ENCODE results near the gene OARD1. TPM values are rescaled to one million over a fixed set of nuclear protein-coding genes. Genes with fewer than 3 reads are reported as not detected.

OARD1 gene
- total RNA-seq, 1 experiment from 2014 or later, result 25.5 TPM

GRCh38 chr6:41075651-41076626 lies 3.8 kb upstream of the OARD1 start:
- DNase-seq (ENCODE audit: low read depth), result no peak

- DNase-seq (ENCODE audit: low read depth), result no peak
Observed at GRCh38 chr6:41074692-41075436, 2.7 kb upstream of the OARD1 start.

- peak; percentile 33 for DNase-seq (ENCODE audit: low read depth)
Observed at GRCh38 chr6:41073968-41074691, 2.0 kb upstream of the OARD1 start.

- DNase-seq (ENCODE audit: low read depth), result peak; percentile 82
Observed at GRCh38 chr6:41073203-41073967, 1.2 kb upstream of the OARD1 start.

GRCh38 chr6:41072836-41073202 lies 663 bp upstream of the OARD1 start, which contains the start of gene NFYA:
NFYA (plus strand) TSS chr6:41072974; CDS start chr6:41079090, 6,116 bp downstream.
- peak; percentile 99 for DNase-seq (ENCODE audit: low read depth)

GRCh38 chr6:41071501-41071922 lies 644 bp downstream of the OARD1 start:
- no peak for DNase-seq (ENCODE audit: low read depth)

- DNase-seq (ENCODE audit: low read depth), result peak; percentile 64
Observed at GRCh38 chr6:41066867-41067304, 5.3 kb downstream of the OARD1 start.

GRCh38 chr6:41065550-41066026 lies 6.6 kb downstream of the OARD1 start:
- DNase-seq (ENCODE audit: low read depth), result no peak

- DNase-seq (ENCODE audit: low read depth), result no peak
Observed at GRCh38 chr6:41064841-41065240, 7.3 kb downstream of the OARD1 start.

- no peak for DNase-seq (ENCODE audit: low read depth)
Observed at GRCh38 chr6:41063884-41064285, 8.3 kb downstream of the OARD1 start.

- no peak for DNase-seq (ENCODE audit: low read depth)
Observed at GRCh38 chr6:41062056-41062455, 10.1 kb downstream of the OARD1 start.

GRCh38 chr6:41061196-41061726 lies 10.9 kb downstream of the OARD1 start:
- DNase-seq (ENCODE audit: low read depth), result no peak

GRCh38 chr6:41059556-41059955 lies 12.6 kb downstream of the OARD1 start:
- DNase-seq (ENCODE audit: low read depth), result no peak

- DNase-seq (ENCODE audit: low read depth), result no peak
Observed at GRCh38 chr6:41058783-41059181, 13.4 kb downstream of the OARD1 start.

- DNase-seq (ENCODE audit: low read depth), result no peak
Observed at GRCh38 chr6:41056768-41057490, 15.2 kb downstream of the OARD1 start.

- no peak for DNase-seq (ENCODE audit: low read depth)
Observed at GRCh38 chr6:41055149-41055548, 17.0 kb downstream of the OARD1 start.

- no peak for DNase-seq (ENCODE audit: low read depth)
Observed at GRCh38 chr6:41054511-41054910, 17.6 kb downstream of the OARD1 start.

GRCh38 chr6:41053041-41053440 lies 19.1 kb downstream of the OARD1 start, which contains the start of gene APOBEC2:
APOBEC2 (plus strand) TSS chr6:41053202; CDS start chr6:41053348, 146 bp downstream.
- no peak for DNase-seq (ENCODE audit: low read depth)

- DNase-seq (ENCODE audit: low read depth), result no peak
Observed at GRCh38 chr6:41051873-41052272, 20.3 kb downstream of the OARD1 start.

Measured in HT1080 (cell line).